Hepatocyte (in vitro differentiated cells): Measurements from ENCODE around the gene CRADD. TPM values are rescaled to one million over a fixed set of nuclear protein-coding genes. Genes with fewer than 3 reads are reported as not detected.
A peak's percentile ranks its signal among the peaks of the same experiment; 100 is the strongest.

ENCODE experiments used
- DNase-seq: peaks from one replicate; pipeline ENCODE4 v3.0.0-alpha.2; 2016; ENCODE audit warnings: low spot score
- H2AFZ ChIP-seq: fragments of 200-600 bp; sonication (generic); 2 replicates; pipeline ENCODE4 v1.6.0; 2016; ENCODE audit warnings: antibody characterized with exemption, mild to moderate bottlenecking
- H3K27ac ChIP-seq: fragments of 200-600 bp; sonication (generic); 2 replicates; pipeline ENCODE4 v1.5.1; 2016; ENCODE audit warnings: mild to moderate bottlenecking
- H3K27me3 ChIP-seq: fragments of 200-600 bp; sonication (generic); 2 replicates; pipeline ENCODE4 v1.6.1; 2016
- H3K36me3 ChIP-seq: fragments of 200-600 bp; sonication (generic); replicated peaks from 2 replicates; pipeline ENCODE4 v1.5.1; 2016; ENCODE audit warnings: low read depth; ENCODE audit not compliant: insufficient read depth
- H3K4me1 ChIP-seq: fragments of 200-600 bp; sonication (generic); 2 replicates; pipeline ENCODE4 v1.5.1; 2016; ENCODE audit warnings: mild to moderate bottlenecking, moderate library complexity; ENCODE audit not compliant: insufficient read depth
- H3K4me2 ChIP-seq: fragments of 200-600 bp; sonication (generic); 2 replicates; pipeline ENCODE4 v1.6.0; 2016
- H3K4me3 ChIP-seq: fragments of 200-600 bp; sonication (generic); 2 replicates; pipeline ENCODE4 v1.5.1; 2016; ENCODE audit warnings: mild to moderate bottlenecking
- H3K79me2 ChIP-seq: fragments of 200-600 bp; sonication (generic); 2 replicates; pipeline ENCODE4 v1.6.0; 2017; ENCODE audit warnings: mild to moderate bottlenecking
- H3K9me2 ChIP-seq: fragments of 200-600 bp; sonication (generic); replicated peaks from 2 replicates; pipeline ENCODE4 v1.6.0; 2017; ENCODE audit warnings: mild to moderate bottlenecking; ENCODE audit not compliant: insufficient read depth
- H3K9me3 ChIP-seq: fragments of 200-600 bp; sonication (generic); 2 replicates; pipeline ENCODE4 v1.5.1; 2016; ENCODE audit warnings: low read depth, mild to moderate bottlenecking
- H4K20me1 ChIP-seq: fragments of 200-600 bp; sonication (generic); 2 replicates; pipeline ENCODE4 v1.6.0; 2016; ENCODE audit warnings: mild to moderate bottlenecking; ENCODE audit not compliant: insufficient read depth, poor library complexity, severe bottlenecking
- CTCF ChIP-seq: fragments of 200-600 bp; sonication (generic); IDR thresholded peaks from 2 replicates; pipeline ENCODE4 v1.5.1; 2016; ENCODE audit warnings: antibody characterized with exemption, mild to moderate bottlenecking; ENCODE audit not compliant: poor library complexity
- EZH2 ChIP-seq: fragments of 200-600 bp; sonication (generic); IDR thresholded peaks from 2 replicates; pipeline ENCODE4 v1.6.1; 2016; ENCODE audit warnings: antibody characterized with exemption, mild to moderate bottlenecking, borderline replicate concordance
- EZH2phosphoT487 ChIP-seq: fragments of 200-600 bp; sonication (generic); IDR thresholded peaks from one replicate; pipeline ENCODE4 v1.6.1; 2018; ENCODE audit warnings: antibody characterized with exemption, mild to moderate bottlenecking, low read depth, moderate library complexity; ENCODE audit not compliant: unreplicated experiment, severe bottlenecking
- whole genome bisulfite sequencing: methylation state at CpG from one replicate; pipeline ENCODE4 v1.1.6; 2016; ENCODE audit warnings: low lambda C conversion rate; ENCODE audit errors: missing lambda C conversion rate; 5-methylcytosine and 5-hydroxymethylcytosine counted together
- polyA plus RNA-seq: library from polyadenylated mRNA; unstranded; fragments of >200 nt; fragmentation: Nextera tagmentation; extraction: Ambion mirVana; gene quantifications from 2 replicates; pipeline ENCODE4 v1.2.1, GENCODE V29; 2016
- total RNA-seq: library from RNA; depleted of rRNA; stranded (reverse); fragments of >200 nt; gene quantifications from 2 replicates; pipeline ENCODE4 v1.2.3, GENCODE V29; 2014

CRADD gene
- total and polyA plus RNA-seq, 2 experiments from 2014 or later = 19.5 to 27.3 TPM

GRCh38 chr12:93908846-93909567 is 231.8 kb downstream of the CRADD start:
- H3K27me3 ChIP-seq = no peaks in the 10 kb centered on the region
- H3K79me2 ChIP-seq = no peaks in the 10 kb centered on the region
- H3K9me3 ChIP-seq = no peaks in the 10 kb centered on the region
- no peaks in the 10 kb centered on the region for H4K20me1 ChIP-seq
- H3K4me1 ChIP-seq = no peaks in the 10 kb centered on the region
- no peak for DNase-seq
- no peaks in the 10 kb centered on the region for H3K9me2 ChIP-seq
- H3K4me3 ChIP-seq = no peak overlapping the region
- WGBS = 82% methylated on average over 12 of the region's 12 CpGs
- TF ChIP-seq CTCF = no peak
- no peak for TF ChIP-seq EZH2phosphoT487
- no peak for TF ChIP-seq EZH2
- no peak overlapping the region for H3K4me2 ChIP-seq
- no peak overlapping the region for H3K27ac ChIP-seq
- no peaks in the 10 kb centered on the region for H3K36me3 ChIP-seq
- H2AFZ ChIP-seq = no peak overlapping the region

- DNase-seq = no peak
- no peak for TF ChIP-seq EZH2phosphoT487
- TF ChIP-seq EZH2 = no peak
- TF ChIP-seq CTCF = no peak
- Histone ChIP-seq H3K4me1 (no peaks in the 10 kb centered on the region), H3K36me3 (no peaks in the 10 kb centered on the region), H3K4me2 (no peak overlapping the region), H3K27ac (peak overlapping the region; percentile 24), H3K9me2 (no peaks in the 10 kb centered on the region), H3K27me3 (no peaks in the 10 kb centered on the region), H2AFZ (no peak overlapping the region), H3K4me3 (no peak overlapping the region), H4K20me1 (no peaks in the 10 kb centered on the region), H3K9me3 (no peaks in the 10 kb centered on the region), H3K79me2 (no peaks in the 10 kb centered on the region)
- 77% methylated on average over 1 of the region's 1 CpG for WGBS
Observed at GRCh38 chr12:93911396-93911795, 234.2 kb downstream of the CRADD start.

- H3K27me3 ChIP-seq = no peaks in the 10 kb centered on the region
- DNase-seq = peak; percentile 25
- 84% methylated on average over 6 of the region's 6 CpGs for WGBS
Observed at GRCh38 chr12:93912086-93912733, 235.0 kb downstream of the CRADD start.

More at GRCh38 chr12:93912086-93912733, 235.0 kb downstream of the CRADD start:
- Histone ChIP-seq H3K9me2 (no peaks in the 10 kb centered on the region), H3K79me2 (no peaks in the 10 kb centered on the region), H3K4me1 (no peaks in the 10 kb centered on the region), H3K9me3 (no peaks in the 10 kb centered on the region), H4K20me1 (no peaks in the 10 kb centered on the region), H3K27ac (no peak overlapping the region), H2AFZ (no peak overlapping the region), H3K4me2 (no peak overlapping the region), H3K36me3 (no peaks in the 10 kb centered on the region), H3K4me3 (no peak overlapping the region)
- no peak for TF ChIP-seq CTCF
- TF ChIP-seq EZH2 = no peak
- no peak for TF ChIP-seq EZH2phosphoT487
